Stimulated activated naive CD8-positive, alpha-beta T cell treated with anti-CD3 and anti-CD28 coated beads, Interleukin-15, amount 100 ng/mL, for 72 hours (primary cell): ENCODE data around the gene HBD.
"Not testable (repeated sequence)": the region's sequence is repeated elsewhere in the genome, so short reads cannot be mapped to it uniquely, and the experiment has no call there.

Experiments used
- ATAC-seq: fragments of 150-1000 bp; cut with Tn5 transposase; 2 replicates; pipeline ENCODE4 v1.10.0; 2021; ENCODE audit warnings: mild to moderate bottlenecking, moderate library complexity
- DNase-seq, 2 donors: peaks; one replicate each; pipeline ENCODE4 v3.0.0; 2021 to 2022
- H3K27ac Mint-ChIP-seq, 2 donors: one replicate each; pipeline ENCODE4 v1.8.0; 2022; ENCODE audit warnings: mild to moderate bottlenecking in 2 of 2, mixed read lengths in 2 of 2, moderate library complexity in 2 of 2
- H3K27me3 Mint-ChIP-seq: one replicate; pipeline ENCODE4 v1.8.0; 2022; ENCODE audit warnings: mixed read lengths
- H3K4me1 Mint-ChIP-seq: one replicate; pipeline ENCODE4 v1.8.0; 2022; ENCODE audit warnings: mild to moderate bottlenecking, mixed read lengths
- H3K4me3 Mint-ChIP-seq, 2 donors: one replicate each; pipeline ENCODE4 v1.8.0; 2022; ENCODE audit warnings: mild to moderate bottlenecking in 2 of 2, mixed read lengths in 2 of 2, moderate library complexity in 1 of 2
- H3K9me3 Mint-ChIP-seq, 2 donors: one replicate each; pipeline ENCODE4 v1.8.0; 2022; ENCODE audit warnings: mixed read lengths in 2 of 2

The HBD gene

DNA sequence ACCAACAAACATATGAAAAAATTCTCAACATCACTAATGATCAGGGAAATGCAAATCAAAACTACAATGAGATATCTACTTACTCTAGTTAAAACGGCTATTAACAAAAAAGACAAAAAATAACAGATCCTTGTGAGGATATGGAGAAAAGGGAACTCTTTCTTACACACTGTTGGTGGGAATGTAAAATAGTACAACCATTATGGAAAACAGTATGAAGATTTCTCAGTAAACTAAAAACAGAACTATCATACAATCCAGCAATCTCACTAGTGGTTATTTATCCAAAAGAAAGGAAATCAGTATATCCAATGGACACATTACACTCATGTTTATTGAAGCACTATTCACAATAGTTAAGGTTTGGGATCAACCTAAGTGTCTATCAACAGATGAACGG lies 31.5 kb upstream of the HBD start:
- ATAC-seq (no peak), DNase-seq (no peak)
- Mint-ChIP-seq H3K27ac (no peak overlapping the region), H3K4me1 (no peaks in the 10 kb centered on the region), H3K4me3 (no peak overlapping the region), H3K9me3 (no peaks in the 10 kb centered on the region), H3K27me3 (no peaks in the 10 kb centered on the region)

DNA sequence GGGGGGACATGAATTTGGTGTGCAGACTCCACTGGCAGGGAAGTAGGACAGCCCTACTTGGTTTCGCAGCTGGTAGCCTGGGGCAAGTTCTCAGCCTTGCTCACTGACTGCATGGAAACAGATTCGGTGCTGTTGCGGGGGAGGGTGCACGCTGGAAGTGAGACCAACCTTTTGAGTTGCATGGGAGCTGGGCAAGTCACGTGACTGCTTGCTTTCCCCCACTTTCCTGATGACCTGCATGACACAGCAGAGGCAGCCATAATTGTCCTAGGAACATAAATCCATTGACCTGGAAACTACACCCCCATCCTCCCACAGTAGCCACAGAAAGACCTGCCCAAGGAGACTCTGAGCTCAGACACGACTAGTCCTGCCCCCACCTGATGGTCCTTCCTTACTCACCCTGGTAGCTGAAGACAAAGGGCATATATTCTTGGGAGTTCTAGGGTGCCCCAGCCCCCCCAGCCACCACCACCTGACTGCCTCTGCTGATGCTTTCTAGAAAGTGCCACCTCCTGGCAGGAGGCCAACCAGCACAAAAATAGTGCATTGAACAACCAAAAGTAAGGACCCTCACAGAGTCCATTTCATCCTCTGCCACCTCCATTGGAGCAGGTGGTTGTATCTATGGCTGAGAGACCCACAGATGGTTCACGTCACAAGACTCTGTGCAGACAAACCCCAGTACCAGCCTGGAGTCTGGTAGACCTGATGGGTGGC lies 24.4 kb upstream of the HBD start:
- H3K9me3 Mint-ChIP-seq: peaks cover 0 to 18% of the 10 kb centered on the region in 2 donors
- peaks cover 10% of the 10 kb centered on the region for H3K27me3 Mint-ChIP-seq
- no peak overlapping the region for H3K27ac Mint-ChIP-seq
- no peak for ATAC-seq
- H3K4me3 Mint-ChIP-seq: no peak overlapping the region
- no peaks in the 10 kb centered on the region for H3K4me1 Mint-ChIP-seq
- DNase-seq: no peak

DNA sequence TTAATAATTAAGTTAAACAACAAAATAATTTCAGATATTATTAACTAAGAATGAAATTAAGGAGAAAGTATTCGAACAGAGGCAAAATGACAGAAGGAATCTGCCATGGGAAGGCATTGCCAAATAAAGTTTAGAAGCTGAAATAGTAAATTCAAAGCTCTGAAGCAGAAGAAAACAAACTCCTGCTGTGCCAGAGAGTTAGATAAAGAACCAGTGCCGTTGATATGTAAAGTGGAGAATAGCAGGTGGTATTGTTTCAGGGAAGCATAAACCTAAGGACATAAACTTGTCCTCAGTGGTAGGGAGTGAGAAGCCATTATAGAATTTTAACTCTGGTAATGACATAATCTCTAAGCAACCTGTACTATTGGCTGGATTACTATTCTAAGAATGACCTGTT lies 23.0 kb upstream of the HBD start:
- ATAC-seq (no peak), DNase-seq (no peak)
- Mint-ChIP-seq H3K27ac (no peak overlapping the region), H3K27me3 (peaks cover 10% of the 10 kb centered on the region), H3K9me3 (peaks cover 0 to 18% of the 10 kb centered on the region in 2 donors), H3K4me3 (no peak overlapping the region), H3K4me1 (no peaks in the 10 kb centered on the region)

DNA sequence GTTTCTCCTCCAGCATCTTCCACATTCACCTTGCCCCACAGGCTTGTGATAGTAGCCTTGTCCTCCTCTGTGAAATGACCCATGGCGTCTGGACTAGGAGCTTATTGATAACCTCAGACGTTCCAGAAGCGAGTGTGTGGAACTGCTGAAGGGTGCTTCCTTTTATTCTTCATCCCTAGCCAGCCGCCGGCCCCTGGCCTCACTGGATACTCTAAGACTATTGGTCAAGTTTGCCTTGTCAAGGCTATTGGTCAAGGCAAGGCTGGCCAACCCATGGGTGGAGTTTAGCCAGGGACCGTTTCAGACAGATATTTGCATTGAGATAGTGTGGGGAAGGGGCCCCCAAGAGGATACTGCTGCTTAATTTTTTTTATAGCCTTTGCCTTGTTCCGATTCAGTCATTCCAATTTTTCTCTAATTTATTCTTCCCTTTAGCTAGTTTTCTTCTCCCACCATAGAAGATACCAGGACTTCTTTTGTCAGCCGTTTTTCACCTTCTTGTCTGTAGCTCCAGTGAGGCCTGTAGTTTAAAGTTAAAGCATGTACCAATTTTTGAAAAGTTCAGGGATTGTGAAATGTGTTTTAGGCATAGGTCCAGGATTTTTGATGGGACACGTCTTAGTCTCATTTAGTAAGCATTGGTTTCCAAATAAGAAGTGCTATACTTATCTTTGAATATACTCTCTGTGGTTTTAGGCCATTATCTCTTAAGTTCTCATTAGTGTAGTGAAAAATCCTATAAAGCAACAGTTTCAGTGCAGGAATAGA lies 20.5 kb upstream of the HBD start, which contains the start of gene HBG2:
Gene HBG2 (minus strand): TSS at position 136 of the 768 bp plus-strand sequence. CDS start 53 bp downstream, at position 83.
- ATAC-seq, H3K27ac Mint-ChIP-seq: not testable (repeated sequence)

DNA sequence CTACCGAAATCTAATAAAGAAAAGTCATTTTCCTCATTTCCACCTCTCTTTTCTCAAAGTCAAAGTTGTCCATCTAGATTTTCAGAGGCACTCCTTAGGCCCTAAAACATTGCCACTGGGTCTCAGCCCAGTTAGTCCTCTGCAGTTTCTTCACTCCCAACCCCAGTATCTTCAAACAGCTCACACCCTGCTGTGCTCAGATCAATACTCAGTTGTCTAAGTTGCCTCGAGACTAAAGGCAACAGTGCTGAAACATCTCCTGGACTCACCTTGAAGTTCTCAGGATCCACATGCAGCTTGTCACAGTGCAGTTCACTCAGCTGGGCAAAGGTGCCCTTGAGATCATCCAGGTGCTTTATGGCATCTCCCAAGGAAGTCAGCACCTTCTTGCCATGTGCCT lies 19.7 kb upstream of the HBD start:
- peak; percentile 28 for ATAC-seq
- H3K9me3 Mint-ChIP-seq: peaks cover 0 to 11% of the 10 kb centered on the region in 2 donors
- not testable (repeated sequence) for DNase-seq, H3K27me3 Mint-ChIP-seq, H3K27ac Mint-ChIP-seq, H3K4me3 Mint-ChIP-seq, H3K4me1 Mint-ChIP-seq

More for the DNA sequence above, 20.5 kb upstream of the HBD start, which contains the start of gene HBG2:
- DNase-seq, H3K27me3 Mint-ChIP-seq, H3K4me3 Mint-ChIP-seq, H3K4me1 Mint-ChIP-seq: not testable (repeated sequence)
- H3K9me3 Mint-ChIP-seq: peaks cover 0 to 18% of the 10 kb centered on the region in 2 donors

DNA sequence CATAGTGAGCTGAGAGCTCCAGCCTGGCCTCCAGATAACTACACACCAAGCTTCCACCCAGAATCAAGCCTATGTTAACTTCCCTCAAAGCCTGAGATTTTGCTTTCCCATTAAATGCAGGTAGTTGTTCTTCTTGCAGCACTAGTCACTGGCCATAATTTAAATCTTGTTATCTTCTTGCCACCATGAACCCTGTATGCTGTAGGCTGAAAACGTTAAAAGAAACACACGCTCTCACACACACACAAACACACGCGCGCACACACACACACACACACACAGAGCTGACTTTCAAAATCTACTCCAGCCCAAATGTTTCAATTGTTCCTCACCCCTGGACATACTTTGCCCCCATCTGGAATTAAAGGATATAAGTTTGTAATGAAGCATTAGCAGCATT lies 19.2 kb upstream of the HBD start:
- not testable (repeated sequence) for H3K4me3 Mint-ChIP-seq, DNase-seq, H3K27me3 Mint-ChIP-seq, H3K27ac Mint-ChIP-seq, H3K4me1 Mint-ChIP-seq, H3K9me3 Mint-ChIP-seq, ATAC-seq

DNA sequence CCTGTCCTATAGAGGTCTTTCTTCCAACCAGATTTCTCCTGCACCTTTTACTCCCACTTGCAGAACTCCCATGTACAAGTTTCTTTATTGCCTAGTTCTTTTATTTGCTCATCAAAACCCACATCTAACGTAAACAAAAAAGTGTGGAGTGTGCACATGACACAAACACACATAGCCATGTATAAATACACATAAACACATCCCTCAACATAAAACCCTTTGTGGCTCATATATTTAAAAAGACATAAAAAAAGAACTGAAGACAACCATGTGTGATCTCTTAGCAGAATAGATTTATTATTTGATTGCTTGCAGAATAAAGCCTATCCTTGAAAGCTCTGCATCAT lies 18.6 kb upstream of the HBD start:
- ATAC-seq (no peak), DNase-seq (no peak)
- H3K4me3 Mint-ChIP-seq: no peak overlapping the region
- H3K27me3 Mint-ChIP-seq: peaks cover 5% of the 10 kb centered on the region
- no peaks in the 10 kb centered on the region for H3K4me1 Mint-ChIP-seq
- H3K27ac Mint-ChIP-seq: peak overlapping the region in 1 of 2 donors; percentile 2
- H3K9me3 Mint-ChIP-seq: peaks cover 0 to 5% of the 10 kb centered on the region in 2 donors

DNA sequence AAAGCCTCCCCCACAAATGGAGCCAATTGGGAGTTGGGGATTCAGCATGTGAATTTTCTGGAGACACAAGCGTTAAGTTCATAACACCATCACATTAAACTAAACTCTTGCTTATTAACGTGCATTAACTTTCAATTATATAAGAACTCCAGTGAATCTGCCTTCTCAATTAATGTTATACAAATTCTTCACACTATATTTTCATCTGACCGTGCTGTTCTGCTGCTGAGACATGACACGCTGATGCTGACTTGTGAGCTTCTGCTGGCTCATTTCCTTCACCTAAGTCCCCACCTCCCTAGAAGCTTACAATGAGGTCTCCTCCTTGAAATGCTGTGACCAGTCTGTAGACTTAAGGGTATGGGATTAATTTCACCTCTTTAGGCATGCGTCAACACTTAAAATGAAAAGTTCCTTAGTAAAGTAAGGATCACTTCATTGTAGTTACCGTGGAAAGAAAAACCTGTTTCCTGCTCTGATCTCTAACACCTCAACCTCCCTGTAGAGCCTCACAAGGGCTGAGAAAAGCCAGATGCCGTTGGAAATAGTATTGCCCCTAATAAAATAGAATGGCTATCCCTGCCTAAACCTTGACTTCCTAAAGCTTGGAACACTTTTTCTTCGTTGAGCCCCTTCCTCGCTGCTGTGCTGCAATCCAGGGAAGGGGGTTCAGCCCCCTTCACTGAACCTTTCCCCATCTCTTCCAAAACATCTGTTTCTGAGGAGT lies 18.1 kb upstream of the HBD start:
- Mint-ChIP-seq H3K27me3 (no peaks in the 10 kb centered on the region), H3K4me3 (no peak overlapping the region), H3K9me3 (no peaks in the 10 kb centered on the region), H3K27ac (no peak overlapping the region), H3K4me1 (no peaks in the 10 kb centered on the region)
- no peak for DNase-seq
- no peak for ATAC-seq

DNA sequence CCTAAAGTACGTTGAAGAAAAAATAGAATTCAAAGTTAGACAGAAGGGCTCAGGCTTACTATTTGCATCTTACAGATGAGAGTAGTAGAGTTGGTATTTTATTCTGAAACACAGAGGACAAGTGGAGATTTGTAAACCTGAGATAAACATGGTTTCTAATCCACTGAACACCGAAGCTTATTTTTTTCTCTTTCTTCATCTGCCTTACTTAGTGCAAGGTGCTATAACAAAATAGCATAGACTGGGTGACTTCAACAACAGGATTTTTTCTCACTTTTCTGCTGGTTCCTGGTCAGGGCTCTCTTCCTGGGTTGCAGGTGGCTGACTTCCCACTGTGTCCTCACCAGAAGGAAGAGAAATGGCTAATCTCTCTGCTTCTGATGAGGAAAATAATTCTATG lies 17.5 kb upstream of the HBD start:
- no peak overlapping the region for H3K27ac Mint-ChIP-seq

DNA sequence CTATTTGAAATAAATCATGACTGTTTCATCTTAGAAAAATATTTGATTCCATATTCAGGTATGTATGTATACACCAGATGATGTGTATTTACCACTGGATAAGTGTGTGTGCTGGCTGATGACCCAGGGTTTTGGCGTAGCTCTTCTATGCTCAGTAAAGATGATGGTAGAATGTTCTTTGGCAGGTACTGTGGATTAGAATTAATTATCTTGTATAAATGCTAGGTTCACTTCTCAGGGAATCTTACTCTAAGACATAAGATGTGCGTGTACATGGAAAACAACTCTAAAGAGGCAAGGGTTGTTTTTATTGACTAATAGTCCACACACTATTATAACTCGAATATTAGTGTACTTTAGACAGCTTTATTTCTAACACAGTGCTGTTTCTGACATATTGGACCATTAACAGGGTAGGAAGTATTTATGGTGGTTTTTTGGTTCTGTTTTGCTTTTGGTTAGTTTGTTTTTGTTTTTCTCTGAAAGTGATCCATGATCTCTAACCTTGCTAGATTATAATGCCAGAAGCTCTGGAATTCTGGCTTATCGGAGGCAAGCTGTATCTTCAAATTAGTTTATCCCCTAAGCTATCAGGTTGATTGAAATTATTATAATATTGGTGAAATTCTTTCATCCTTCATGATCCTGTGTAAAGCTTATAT lies 16.4 kb upstream of the HBD start:
- ATAC-seq: no peak
- Mint-ChIP-seq H3K27me3 (peaks cover 2% of the 10 kb centered on the region), H3K27ac (no peak overlapping the region), H3K9me3 (no peaks in the 10 kb centered on the region), H3K4me1 (no peaks in the 10 kb centered on the region), H3K4me3 (no peak overlapping the region)
- DNase-seq: no peak

More for the DNA sequence above, 17.5 kb upstream of the HBD start:
- Mint-ChIP-seq H3K4me3 (no peak overlapping the region), H3K27me3 (no peaks in the 10 kb centered on the region), H3K9me3 (no peaks in the 10 kb centered on the region), H3K4me1 (no peaks in the 10 kb centered on the region)
- no peak for ATAC-seq
- DNase-seq: no peak

DNA sequence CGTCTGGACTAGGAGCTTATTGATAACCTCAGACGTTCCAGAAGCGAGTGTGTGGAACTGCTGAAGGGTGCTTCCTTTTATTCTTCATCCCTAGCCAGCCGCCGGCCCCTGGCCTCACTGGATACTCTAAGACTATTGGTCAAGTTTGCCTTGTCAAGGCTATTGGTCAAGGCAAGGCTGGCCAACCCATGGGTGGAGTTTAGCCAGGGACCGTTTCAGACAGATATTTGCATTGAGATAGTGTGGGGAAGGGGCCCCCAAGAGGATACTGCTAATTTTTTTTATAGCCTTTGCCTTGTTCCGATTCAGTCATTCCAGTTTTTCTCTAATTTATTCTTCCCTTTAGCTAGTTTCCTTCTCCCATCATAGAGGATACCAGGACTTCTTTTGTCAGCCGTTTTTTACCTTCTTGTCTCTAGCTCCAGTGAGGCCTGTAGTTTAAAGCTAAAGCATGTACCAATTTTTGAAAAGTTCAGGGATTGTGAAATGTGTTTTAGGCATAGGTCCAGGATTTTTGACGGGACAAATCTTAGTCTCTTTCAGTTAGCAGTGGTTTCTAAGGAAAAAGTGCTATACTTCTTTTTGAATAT lies 15.6 kb upstream of the HBD start, which contains the start of gene HBG1:
Gene HBG1 (minus strand): TSS at position 51 of the 590 bp plus-strand sequence. CDS start 53 bp downstream, outside the sequence.
- not testable (repeated sequence) for H3K27me3 Mint-ChIP-seq, ATAC-seq, H3K9me3 Mint-ChIP-seq, H3K27ac Mint-ChIP-seq, DNase-seq, H3K4me3 Mint-ChIP-seq, H3K4me1 Mint-ChIP-seq

DNA sequence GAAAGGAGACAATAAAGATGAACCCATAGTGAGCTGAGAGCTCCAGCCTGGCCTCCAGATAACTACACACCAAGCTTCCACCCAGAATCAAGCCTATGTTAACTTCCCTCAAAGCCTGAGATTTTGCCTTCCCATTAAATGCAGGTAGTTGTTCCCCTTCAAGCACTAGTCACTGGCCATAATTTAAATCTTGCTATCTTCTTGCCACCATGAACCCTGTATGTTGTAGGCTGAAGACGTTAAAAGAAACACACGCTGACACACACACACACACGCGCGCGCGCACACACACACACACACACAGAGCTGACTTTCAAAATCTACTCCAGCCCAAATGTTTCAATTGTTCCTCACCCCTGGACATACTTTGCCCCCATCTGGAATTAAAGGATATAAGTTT lies 14.2 kb upstream of the HBD start:
- not testable (repeated sequence) for H3K4me3 Mint-ChIP-seq, H3K27ac Mint-ChIP-seq, H3K4me1 Mint-ChIP-seq, ATAC-seq, DNase-seq, H3K9me3 Mint-ChIP-seq, H3K27me3 Mint-ChIP-seq

DNA sequence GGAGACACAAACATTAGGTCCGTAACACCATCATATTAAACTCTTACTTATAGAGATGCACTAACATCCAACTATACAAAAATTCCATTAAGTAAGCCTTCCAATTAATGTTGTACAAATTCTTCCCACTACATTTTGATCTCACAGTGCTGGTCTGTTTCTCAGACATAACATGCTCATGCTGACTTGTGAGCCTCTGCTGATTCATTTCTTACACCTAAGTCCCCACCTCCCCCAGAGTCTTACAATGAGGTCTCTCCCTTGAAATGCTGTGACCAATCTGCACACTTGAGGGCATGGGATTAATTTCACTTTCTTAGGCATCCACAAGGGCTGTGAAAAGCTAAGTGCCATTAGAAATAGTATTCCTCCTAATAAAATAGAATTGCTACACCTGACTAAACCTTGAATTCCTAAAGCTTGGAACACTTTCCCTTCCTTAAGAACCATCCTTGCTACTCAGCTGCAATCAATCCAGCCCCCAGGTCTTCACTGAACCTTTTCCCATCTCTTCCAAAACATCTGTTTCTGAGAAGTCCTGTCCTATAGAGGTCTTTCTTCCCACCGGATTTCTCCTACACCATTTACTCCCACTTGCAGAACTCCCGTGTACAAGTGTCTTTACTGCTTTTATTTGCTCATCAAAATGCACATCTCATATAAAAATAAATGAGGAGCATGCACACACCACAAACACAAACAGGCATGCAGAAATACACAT lies 13.3 kb upstream of the HBD start:
- H3K4me3 Mint-ChIP-seq: no peak overlapping the region
- ATAC-seq: no peak
- DNase-seq: no peak
- H3K27me3 Mint-ChIP-seq: peaks cover 7% of the 10 kb centered on the region
- H3K4me1 Mint-ChIP-seq: no peaks in the 10 kb centered on the region
- H3K9me3 Mint-ChIP-seq: no peaks in the 10 kb centered on the region
- no peak overlapping the region for H3K27ac Mint-ChIP-seq

DNA sequence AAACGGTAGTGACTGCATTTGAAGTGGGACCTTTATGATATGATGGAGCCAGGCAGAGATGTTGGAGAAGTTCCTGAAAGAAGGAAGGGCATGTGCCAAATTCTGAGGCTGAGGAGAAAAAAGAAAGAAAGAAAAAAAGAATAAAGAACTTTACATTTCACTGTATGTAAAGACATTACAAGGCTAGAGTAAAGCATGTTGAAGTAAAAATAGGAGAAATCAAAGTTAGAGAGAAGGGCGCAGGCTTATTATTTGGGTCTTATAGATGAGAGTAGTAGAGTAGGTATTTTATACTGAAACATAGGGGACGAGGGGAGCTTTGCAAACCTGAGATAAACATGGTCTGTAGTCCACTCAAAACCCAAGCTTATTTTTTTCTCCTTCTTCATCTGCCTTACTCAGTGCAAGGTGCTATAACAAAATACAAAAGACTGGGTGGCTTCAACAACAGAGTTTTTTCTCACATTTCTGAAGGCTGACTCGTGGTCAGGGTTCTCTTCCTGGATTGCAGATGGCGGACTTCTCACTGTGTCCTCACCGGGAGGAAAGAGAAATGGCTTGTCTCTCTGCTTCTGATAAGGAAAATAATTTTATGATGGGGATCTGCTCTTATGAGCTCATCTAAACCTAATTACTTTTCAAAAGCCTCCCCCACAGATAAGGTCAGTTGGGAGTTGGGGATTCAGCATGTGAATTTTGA lies 12.6 kb upstream of the HBD start:
- Mint-ChIP-seq H3K9me3 (no peaks in the 10 kb centered on the region), H3K27ac (no peak overlapping the region), H3K27me3 (peaks cover 7% of the 10 kb centered on the region), H3K4me1 (no peaks in the 10 kb centered on the region), H3K4me3 (no peak overlapping the region)
- ATAC-seq (no peak), DNase-seq (no peak)
